Measurements from ENCODE around the gene ITPR1.

DNA sequence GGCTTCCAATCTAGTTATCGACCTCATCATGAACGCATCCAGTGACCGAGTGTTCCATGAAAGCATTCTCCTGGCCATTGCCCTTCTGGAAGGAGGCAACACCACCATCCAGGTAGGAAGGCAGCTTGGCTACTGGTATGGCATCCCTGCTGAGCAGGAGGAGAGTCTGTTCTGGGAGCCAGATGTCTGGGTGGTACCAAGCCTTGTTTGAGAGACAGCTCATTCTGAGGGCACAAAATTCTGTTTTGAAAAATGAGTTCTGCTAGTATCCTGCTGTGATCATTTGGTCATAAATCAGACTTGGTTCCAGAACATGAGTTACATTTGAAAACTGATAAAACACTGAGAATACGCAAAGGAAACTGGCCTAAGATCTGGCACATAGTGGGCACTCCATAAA, 242.1 kb downstream of the ITPR1 start:
- no peak for TF ChIP-seq EP300 (IDR thresholded peaks at IDR 0.05)
- TF ChIP-seq, protein P1, sequence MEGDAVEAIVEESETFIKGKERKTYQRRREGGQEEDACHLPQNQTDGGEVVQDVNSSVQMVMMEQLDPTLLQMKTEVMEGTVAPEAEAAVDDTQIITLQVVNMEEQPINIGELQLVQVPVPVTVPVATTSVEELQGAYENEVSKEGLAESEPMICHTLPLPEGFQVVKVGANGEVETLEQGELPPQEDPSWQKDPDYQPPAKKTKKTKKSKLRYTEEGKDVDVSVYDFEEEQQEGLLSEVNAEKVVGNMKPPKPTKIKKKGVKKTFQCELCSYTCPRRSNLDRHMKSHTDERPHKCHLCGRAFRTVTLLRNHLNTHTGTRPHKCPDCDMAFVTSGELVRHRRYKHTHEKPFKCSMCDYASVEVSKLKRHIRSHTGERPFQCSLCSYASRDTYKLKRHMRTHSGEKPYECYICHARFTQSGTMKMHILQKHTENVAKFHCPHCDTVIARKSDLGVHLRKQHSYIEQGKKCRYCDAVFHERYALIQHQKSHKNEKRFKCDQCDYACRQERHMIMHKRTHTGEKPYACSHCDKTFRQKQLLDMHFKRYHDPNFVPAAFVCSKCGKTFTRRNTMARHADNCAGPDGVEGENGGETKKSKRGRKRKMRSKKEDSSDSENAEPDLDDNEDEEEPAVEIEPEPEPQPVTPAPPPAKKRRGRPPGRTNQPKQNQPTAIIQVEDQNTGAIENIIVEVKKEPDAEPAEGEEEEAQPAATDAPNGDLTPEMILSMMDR (IDR thresholded peaks at IDR 0.05) = no peak

Measured in gastroesophageal sphincter (tissue), 3 donors.